Jurkat, Clone E6-1 (cell line): ENCODE measurements around the gene WARS2.

Experiments
- DNase-seq: peaks from one replicate; pipeline ENCODE4 v3.0.0-alpha.2; 2011; ENCODE audit warnings: low read depth, low spot score
- H3K4me3 ChIP-seq: 2 replicates; pipeline ENCODE4 v1.5.1; 2011; ENCODE audit warnings: mild to moderate bottlenecking, low read length, control low read depth, moderate library complexity

The WARS2 gene

GRCh38 chr1:118991448-118991847, 149.0 kb downstream of the WARS2 start:
- no peak overlapping the region for H3K4me3 ChIP-seq
- no peak for DNase-seq

DNA sequence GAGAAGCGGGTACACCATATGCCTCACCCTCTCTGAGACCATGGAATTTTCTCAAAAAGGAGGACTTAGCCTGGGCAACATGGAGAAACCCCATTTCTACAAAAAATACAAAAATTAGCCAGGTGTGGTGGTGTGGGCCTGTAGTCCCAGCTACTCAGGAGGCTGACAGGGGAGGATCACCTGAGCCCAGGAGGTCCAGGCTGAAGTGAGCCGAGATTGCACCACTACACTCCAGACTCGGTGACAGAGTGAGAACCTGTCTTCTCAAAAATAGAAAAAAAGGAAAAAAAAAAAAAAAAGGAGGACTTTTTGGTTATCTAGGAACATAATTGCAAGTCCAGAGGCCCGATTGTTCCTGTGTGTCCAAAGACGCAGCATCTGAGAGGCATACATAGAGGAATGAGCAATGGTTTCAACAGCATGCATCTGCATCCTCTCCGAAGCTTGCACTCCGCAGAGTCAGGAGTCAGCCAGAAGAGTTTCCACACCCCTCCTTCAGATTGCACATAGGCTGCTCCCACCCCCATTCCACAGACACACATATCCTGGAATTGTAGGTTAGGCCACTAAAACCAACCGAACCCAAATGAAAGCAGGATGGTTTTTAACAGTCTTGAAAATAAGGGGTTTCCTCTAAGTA, 149.8 kb downstream of the WARS2 start:
- no peak overlapping the region for H3K4me3 ChIP-seq

GRCh38 chr1:118989878-118990378, 150.5 kb downstream of the WARS2 start:
- H3K4me3 ChIP-seq: no peak overlapping the region
- DNase-seq: no peak

More for the DNA sequence above, 149.8 kb downstream of the WARS2 start:
- no peak for DNase-seq

- no peak overlapping the region for H3K4me3 ChIP-seq
Observed at GRCh38 chr1:118989006-118989815, 151.2 kb downstream of the WARS2 start.

GRCh38 chr1:118988186-118989005, 152.1 kb downstream of the WARS2 start, which contains the start of gene TBX15:
TBX15 (minus strand) TSS chr1:118988343; CDS start chr1:118987795, 548 bp downstream.
- no peak for DNase-seq
- H3K4me3 ChIP-seq: no peak within 1 kb of the TSS

More at GRCh38 chr1:118989006-118989815, 151.2 kb downstream of the WARS2 start:
- DNase-seq: no peak

GRCh38 chr1:118987468-118988185, 152.8 kb downstream of the WARS2 start:
- DNase-seq: no peak
- no peak overlapping the region for H3K4me3 ChIP-seq

DNA sequence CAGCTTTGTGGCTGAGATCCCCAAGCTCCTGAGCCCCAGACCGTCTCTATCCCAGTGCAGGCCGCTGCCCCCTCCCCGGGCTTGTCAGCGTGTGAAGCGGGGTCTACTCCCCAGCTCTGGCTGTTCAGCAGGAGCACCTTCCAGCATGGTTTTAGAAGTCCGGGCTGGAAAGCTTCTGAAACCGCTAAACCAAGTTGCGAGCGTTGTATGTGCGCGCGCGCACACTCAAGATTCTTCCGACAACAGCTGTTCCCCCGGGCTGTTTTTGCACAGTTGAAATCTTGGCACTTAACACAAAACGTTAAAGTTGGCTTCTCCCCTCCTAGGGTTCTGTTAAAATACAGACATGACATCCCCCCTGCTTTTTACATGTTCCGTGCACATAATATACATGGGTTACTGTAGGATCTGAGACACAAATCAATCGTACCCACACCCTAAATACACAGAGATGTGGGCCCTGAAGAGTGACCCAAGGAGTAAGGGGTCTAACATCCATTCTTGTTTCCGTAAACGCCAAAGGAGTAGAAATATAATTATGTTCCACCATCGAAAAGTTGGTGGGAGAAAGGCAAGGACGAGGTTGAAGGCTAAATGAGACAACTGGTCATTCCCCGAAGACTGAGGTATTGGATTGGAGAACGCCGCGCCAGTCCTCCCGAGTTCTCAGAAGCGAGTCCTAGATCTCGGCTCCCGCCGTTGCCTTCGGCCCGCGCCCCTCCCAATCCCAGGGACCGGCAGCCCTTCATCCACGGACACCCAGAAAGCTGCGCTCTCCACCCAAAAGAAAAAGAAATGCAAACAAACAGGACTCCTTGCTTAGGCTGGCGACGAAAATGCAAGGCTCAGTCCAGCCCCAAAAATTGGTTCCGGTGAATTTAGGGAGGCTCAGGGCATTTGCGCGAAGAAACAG, 153.6 kb downstream of the WARS2 start:
- no peak for DNase-seq
- no peak overlapping the region for H3K4me3 ChIP-seq

GRCh38 chr1:118985640-118986554, 154.6 kb downstream of the WARS2 start:
- no peak overlapping the region for H3K4me3 ChIP-seq
- DNase-seq: no peak

DNA sequence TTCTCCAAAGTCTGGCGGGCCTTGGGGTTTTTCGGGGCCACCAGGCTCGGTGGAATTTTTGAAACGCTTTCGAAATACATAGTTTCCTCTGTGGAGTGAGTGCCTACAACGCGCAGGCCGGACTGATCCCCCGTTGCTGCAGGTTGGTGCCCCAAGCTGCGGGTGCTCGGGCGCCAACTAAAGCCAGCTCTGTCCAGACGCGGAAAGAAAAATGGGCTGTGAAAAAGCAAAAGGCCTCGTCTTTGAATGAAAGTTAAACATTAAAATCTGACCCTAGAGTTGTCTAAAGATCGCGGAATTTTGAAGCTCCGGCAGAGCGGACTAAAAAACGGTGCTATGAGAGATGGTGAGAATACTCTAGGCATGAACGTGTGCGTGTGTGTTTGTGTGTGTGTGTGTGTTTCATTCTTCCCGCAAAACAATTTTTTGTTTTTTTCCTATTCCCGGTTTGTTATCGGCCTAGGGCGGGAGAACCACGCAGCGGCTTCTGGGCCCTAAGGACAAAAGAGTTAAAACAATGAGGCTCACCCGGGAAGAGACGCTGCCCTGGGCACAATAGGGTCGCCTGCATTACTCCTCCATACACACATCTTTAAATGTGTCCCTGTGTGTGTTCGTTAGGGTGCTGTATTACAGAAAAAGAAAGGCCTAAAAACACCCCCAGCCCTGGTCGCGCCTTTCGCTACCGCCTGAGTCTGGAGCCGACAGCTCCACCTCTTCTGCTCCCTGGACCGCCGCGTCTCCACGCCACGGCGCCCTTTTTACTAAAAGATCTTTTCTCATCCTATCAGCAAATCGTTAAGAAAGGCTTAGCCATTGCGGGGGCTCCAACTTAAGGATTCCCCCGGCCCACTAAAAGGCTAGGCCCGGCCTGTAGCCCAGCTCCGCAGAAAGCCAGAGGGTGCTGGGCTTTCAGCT, 155.5 kb downstream of the WARS2 start:
- no peak for DNase-seq
- H3K4me3 ChIP-seq: no peak overlapping the region

- DNase-seq: no peak
- H3K4me3 ChIP-seq: no peak overlapping the region
Observed at GRCh38 chr1:118984086-118984721, 156.2 kb downstream of the WARS2 start.

DNA sequence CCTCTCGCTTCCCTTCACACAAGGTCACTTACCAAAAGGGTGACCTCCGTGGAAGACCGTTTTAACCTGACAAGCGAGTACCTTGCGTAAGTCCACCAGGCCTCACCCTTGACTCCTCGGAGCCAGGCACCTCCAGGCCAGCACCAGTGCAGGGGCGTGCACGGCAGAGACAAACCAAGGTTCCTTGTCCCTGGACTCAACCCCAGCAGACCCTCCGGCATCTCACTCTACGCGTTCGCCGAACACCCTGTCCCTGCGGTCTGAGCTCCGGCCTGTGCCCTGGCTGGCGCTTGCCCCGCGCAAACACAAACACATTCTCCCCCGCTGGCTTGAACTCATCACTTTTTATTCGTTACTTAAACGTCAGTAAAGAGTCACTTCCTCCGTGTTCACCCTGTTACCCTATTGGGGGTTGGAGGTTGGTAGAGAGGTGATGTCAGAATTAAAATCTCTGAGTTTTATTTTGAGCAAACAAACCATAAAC, 156.9 kb downstream of the WARS2 start:
- no peak for DNase-seq
- no peak overlapping the region for H3K4me3 ChIP-seq

DNA sequence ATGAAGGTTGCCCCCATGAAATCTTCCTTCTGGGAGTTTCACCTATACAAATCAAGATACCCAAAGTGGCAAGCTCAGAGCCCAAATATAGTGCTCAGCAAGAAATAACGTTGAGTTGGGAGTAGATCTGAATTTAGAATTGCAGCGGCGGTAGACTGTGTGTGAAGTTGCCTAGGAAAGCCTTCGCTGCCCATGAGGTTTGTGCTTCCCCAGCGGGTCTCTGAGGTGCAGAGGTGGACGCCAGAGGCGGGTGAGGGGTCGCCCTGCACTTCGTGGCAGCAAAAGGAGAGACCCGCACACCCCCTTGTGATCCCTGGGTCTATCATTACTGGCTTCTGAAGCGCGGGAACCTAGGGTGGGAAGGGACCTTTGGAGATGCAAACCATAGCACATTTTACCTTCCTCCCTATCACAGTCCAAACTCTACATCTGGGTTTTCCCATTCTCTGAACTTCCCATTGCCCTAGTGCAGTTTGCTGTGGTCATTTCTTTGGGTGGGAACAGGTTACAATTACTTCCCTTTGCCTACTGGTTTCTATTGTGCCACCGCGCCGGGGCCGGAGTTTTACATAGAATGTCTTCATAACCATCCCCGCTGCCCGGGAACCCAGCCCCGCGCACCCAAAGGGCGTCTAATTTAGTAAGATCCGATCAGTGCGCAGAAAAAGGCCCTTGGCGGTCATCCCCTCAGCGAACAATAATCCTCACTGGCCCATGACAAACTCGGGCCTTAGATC, 157.5 kb downstream of the WARS2 start:
- H3K4me3 ChIP-seq: no peak overlapping the region
- no peak for DNase-seq

- H3K4me3 ChIP-seq: no peak overlapping the region
- DNase-seq: no peak
Observed at GRCh38 chr1:118982266-118982665, 158.2 kb downstream of the WARS2 start.

- DNase-seq: no peak
- H3K4me3 ChIP-seq: no peak overlapping the region
Observed at GRCh38 chr1:118981436-118981835, 159.0 kb downstream of the WARS2 start.
